Type B pancreatic cell (in vitro differentiated cells): ENCODE measurements around the gene PHYHIPL. TPM values are rescaled to one million over a fixed set of nuclear protein-coding genes. Genes with fewer than 3 reads are reported as not detected.

Experiments used
- DNase-seq: peaks from one replicate; pipeline ENCODE4 v3.0.0; 2021; ENCODE audit warnings: mixed read lengths; ENCODE audit not compliant: unreplicated experiment; ENCODE audit errors: extremely low spot score
- H3K27ac Mint-ChIP-seq: 2 replicates; pipeline ENCODE4 v1.8.0; 2021; ENCODE audit warnings: mild to moderate bottlenecking, mixed read lengths
- H3K27me3 Mint-ChIP-seq: 2 replicates; pipeline ENCODE4 v1.8.0; 2021; ENCODE audit warnings: mixed read lengths
- H3K36me3 Mint-ChIP-seq: 2 replicates; pipeline ENCODE4 v1.8.0; 2021; ENCODE audit warnings: mixed read lengths
- H3K4me1 Mint-ChIP-seq: one replicate; pipeline ENCODE4 v1.8.0; 2021; ENCODE audit warnings: mixed read lengths; ENCODE audit not compliant: unreplicated experiment
- H3K4me3 Mint-ChIP-seq: 2 replicates; pipeline ENCODE4 v1.8.0; 2021; ENCODE audit warnings: mild to moderate bottlenecking, mixed read lengths
- H3K9me3 Mint-ChIP-seq: 2 replicates; pipeline ENCODE4 v1.8.0; 2021; ENCODE audit warnings: mixed read lengths
- total RNA-seq: library from RNA; stranded (reverse); gene quantifications from 2 replicates; pipeline ENCODE4 v1.2.1, GENCODE V29; 2021; ENCODE audit warnings: low replicate concordance
- TF ChIP-seq, protein P1 (sequence below): fragments of 200-600 bp; sonication (generic); conservative IDR thresholded peaks from 2 replicates; pipeline ENCODE4 v1.5.0; 2021; ENCODE audit warnings: antibody characterized with exemption, mild to moderate bottlenecking

Gene PHYHIPL
- total RNA-seq, 1 donor from 2014 or later = 14.3 TPM

DNA sequence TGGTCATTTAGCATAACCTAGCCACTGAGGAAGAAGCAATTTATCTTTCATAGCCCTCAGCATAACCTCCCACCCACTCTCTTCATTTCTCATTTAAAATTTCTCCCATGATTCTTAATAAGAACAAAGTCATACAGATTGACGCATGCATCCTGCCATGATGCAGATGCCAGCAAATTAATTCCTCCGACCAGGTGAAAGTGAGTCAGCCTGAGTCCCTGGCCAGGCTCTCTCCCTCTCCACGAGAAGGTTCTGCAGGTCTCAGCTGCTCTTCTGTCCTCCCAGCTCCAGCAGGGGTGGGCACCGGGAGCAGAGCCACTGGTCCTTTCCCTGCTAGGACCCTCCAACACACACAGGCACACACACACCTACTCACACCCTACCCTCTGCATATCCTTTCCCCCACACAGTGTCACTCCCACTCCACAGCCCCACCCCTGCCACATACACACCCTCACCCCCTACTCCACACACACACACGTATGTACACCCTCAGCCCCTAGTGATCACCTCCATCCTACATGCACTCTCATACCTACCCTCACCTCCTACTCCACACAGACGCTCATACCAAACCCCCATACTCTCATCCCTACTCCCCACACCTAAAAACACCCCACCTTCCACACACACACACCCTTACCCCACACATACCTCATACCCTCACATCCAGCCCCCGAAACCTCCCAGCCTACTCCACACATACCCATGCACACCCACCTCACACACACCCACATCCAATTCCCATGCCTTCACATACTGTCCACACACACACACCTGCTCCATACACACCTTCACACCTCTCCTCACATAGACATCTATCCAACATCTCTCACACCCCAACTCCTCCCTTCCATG, 107.9 kb downstream of the PHYHIPL start:
- Mint-ChIP-seq H3K27ac (peak overlapping the region; percentile 53), H3K36me3 (peaks cover 9% of the 10 kb centered on the region), H3K9me3 (no peaks in the 10 kb centered on the region), H3K27me3 (no peaks in the 10 kb centered on the region), H3K4me3 (no peak overlapping the region), H3K4me1 (peaks cover 18% of the 10 kb centered on the region)
- no peak for DNase-seq
- TF ChIP-seq, protein P1, sequence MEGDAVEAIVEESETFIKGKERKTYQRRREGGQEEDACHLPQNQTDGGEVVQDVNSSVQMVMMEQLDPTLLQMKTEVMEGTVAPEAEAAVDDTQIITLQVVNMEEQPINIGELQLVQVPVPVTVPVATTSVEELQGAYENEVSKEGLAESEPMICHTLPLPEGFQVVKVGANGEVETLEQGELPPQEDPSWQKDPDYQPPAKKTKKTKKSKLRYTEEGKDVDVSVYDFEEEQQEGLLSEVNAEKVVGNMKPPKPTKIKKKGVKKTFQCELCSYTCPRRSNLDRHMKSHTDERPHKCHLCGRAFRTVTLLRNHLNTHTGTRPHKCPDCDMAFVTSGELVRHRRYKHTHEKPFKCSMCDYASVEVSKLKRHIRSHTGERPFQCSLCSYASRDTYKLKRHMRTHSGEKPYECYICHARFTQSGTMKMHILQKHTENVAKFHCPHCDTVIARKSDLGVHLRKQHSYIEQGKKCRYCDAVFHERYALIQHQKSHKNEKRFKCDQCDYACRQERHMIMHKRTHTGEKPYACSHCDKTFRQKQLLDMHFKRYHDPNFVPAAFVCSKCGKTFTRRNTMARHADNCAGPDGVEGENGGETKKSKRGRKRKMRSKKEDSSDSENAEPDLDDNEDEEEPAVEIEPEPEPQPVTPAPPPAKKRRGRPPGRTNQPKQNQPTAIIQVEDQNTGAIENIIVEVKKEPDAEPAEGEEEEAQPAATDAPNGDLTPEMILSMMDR = no peak

DNA sequence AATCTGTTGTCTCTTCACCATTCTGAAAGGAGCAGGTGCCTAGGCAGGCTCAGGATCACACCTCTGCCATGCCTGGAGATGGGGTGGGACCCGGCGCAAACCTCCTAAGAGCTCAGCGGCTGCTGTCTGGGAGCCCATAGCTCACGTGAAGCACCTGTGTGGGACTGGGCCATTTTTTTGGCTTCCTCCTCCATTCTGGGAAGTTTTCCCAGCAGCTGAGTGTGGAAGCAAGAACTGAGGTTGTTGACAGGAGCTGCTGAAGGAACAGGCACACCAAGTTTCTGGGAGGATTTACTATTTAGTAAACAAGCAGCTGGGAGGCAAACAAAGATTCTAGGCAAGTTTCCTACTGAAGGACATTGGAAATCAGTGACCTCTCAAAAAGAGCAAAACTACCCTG, 108.6 kb downstream of the PHYHIPL start:
- H3K27ac Mint-ChIP-seq = no peak overlapping the region
- no peaks in the 10 kb centered on the region for H3K27me3 Mint-ChIP-seq
- TF ChIP-seq, protein P1 = no peak
- H3K4me1 Mint-ChIP-seq = peaks cover 18% of the 10 kb centered on the region
- peaks cover 9% of the 10 kb centered on the region for H3K36me3 Mint-ChIP-seq
- no peak for DNase-seq
- H3K4me3 Mint-ChIP-seq = no peak overlapping the region
- H3K9me3 Mint-ChIP-seq = no peaks in the 10 kb centered on the region

DNA sequence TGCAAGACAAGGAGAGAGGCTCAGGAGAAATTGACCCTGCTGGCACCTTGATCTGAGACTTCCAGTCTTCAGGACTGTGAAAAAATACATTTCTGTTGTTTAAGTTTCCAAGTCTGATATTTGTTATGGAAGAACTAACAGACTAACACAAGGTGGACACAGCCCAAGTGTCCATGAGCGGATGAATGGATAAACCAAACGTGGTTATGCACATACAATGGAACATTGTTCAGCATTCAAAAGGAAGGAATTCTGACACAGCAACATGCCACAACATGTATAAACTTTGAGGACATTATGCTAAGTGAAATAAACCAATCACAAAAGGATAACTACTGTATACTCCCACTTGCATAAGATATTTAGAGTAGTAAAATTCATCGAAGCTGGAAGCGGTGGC, 109.4 kb downstream of the PHYHIPL start:
- no peak for DNase-seq
- H3K4me1 Mint-ChIP-seq = peaks cover 18% of the 10 kb centered on the region
- peaks cover 4% of the 10 kb centered on the region for H3K36me3 Mint-ChIP-seq
- H3K27me3 Mint-ChIP-seq = no peaks in the 10 kb centered on the region
- no peak overlapping the region for H3K4me3 Mint-ChIP-seq
- H3K9me3 Mint-ChIP-seq = no peaks in the 10 kb centered on the region
- no peak overlapping the region for H3K27ac Mint-ChIP-seq
- TF ChIP-seq, protein P1 = no peak

DNA sequence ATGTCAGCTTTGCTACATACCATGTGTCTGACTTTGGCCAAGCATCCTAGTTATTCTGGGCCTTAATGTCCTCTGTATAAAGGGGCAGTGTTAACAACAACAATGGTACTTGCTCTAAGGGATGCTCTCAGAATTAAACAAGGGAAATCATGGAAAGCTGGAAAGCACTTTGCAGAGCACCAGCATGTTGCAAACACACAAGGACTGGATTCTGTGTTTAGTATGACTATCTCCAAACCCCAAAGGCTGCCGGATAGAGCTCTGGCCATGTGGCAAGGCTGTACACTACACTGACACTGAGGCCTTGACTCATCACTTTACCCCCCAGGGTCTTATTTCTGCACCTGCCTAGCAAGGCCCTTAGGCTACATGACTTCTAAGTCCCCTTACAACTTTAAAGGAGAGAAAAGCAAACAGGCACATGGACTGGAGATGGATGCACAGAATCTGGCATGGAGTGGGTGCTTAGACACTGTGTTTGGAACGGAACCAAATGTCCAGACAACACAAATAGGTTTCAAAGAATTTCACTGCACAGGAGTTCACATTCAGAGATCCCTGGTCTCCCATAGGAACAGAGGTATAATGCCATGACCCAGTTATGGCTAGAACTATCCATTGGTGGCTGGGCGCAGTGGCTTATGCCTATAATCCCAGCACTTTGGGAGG, 111.3 kb downstream of the PHYHIPL start:
- no peak overlapping the region for H3K27ac Mint-ChIP-seq
- H3K9me3 Mint-ChIP-seq = no peaks in the 10 kb centered on the region
- no peaks in the 10 kb centered on the region for H3K27me3 Mint-ChIP-seq
- DNase-seq = no peak
- TF ChIP-seq, protein P1 = no peak
- H3K4me3 Mint-ChIP-seq = no peak overlapping the region
- H3K4me1 Mint-ChIP-seq = peaks cover 15% of the 10 kb centered on the region
- peaks cover 4% of the 10 kb centered on the region for H3K36me3 Mint-ChIP-seq

DNA sequence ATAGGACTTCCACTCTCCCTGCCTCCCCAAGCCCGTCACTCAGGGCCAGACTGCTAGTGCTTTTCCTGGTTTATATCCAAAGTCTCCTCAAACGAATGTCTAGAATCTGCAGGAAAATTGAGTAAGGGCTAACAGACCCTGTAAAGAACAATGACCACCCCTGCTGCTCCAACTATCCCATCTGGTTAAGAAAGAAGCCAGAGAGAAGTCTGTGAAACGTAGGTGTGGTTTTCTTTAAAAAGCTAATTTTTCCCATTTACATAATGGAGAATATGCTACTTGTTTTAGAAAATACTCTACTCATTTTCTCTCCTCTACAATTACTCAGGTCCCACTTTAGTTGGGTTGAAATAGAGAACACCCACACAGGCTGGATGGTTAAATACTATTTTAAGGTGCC, 113.4 kb downstream of the PHYHIPL start:
- no peaks in the 10 kb centered on the region for H3K4me1 Mint-ChIP-seq
- H3K27me3 Mint-ChIP-seq = no peaks in the 10 kb centered on the region
- no peak overlapping the region for H3K4me3 Mint-ChIP-seq
- DNase-seq = no peak
- no peaks in the 10 kb centered on the region for H3K9me3 Mint-ChIP-seq
- TF ChIP-seq, protein P1 = no peak
- no peak overlapping the region for H3K27ac Mint-ChIP-seq
- peaks cover 4% of the 10 kb centered on the region for H3K36me3 Mint-ChIP-seq
